GM12878 (cell line): ENCODE data around the gene PTPRM.

ENCODE experiments used
- CEBPB ChIP-seq, 2 experiments: fragments of 150-350 bp in 1 of 2; IDR thresholded peaks; 2 replicates each; pipeline ENCODE4 v1.6.1; 2012 to 2014; ENCODE audit warnings: low read depth in 2 of 2, low read length in 2 of 2, borderline replicate concordance in 1 of 2, inconsistent platforms in 1 of 2
- CTCF ChIP-seq, 3 experiments: IDR thresholded peaks in 2 of 3; conservative IDR thresholded peaks in 1 of 3; 2 replicates each; pipeline ENCODE4 v1.5.1; 2011; ENCODE audit warnings: low read depth in 3 of 3, low read length in 3 of 3, mild to moderate bottlenecking in 3 of 3, control low read depth in 2 of 3, moderate library complexity in 2 of 3, inconsistent platforms in 1 of 3, mixed read lengths in 1 of 3; ENCODE audit not compliant: control insufficient read depth in 2 of 3, insufficient read depth in 1 of 3; ENCODE audit errors: extremely low read depth in 1 of 3
- MAX ChIP-seq: IDR thresholded peaks from 2 replicates; pipeline ENCODE4 v1.6.1; 2012; ENCODE audit warnings: low read depth, low read length, improper control_type of control experiment
- STAT1 ChIP-seq: fragments of 450-650 bp; conservative IDR thresholded peaks from 2 replicates; pipeline ENCODE4 v1.6.1; 2014; ENCODE audit warnings: antibody characterized with exemption, mild to moderate bottlenecking
- TAF1 ChIP-seq: IDR thresholded peaks from 2 replicates; pipeline ENCODE4 v1.6.1; 2011; ENCODE audit warnings: mild to moderate bottlenecking, low read depth, low read length, borderline replicate concordance
- TCF12 ChIP-seq: IDR thresholded peaks from 2 replicates; pipeline ENCODE4 v1.6.1; 2011; ENCODE audit warnings: low read depth, mild to moderate bottlenecking, low read length
- ZNF622 ChIP-seq: fragments of 450-650 bp; IDR thresholded peaks from 2 replicates; pipeline ENCODE4 v1.6.1; 2017; ENCODE audit warnings: mild to moderate bottlenecking, inconsistent platforms

GRCh38 chr18:7647500-7647899, 80.4 kb downstream of the PTPRM start:
- TF ChIP-seq MAX (no peak), STAT1 (no peak), TAF1 (no peak), TCF12 (no peak), CTCF (IDR thresholded peaks at IDR 0.05 in 2 of 3, conservative IDR thresholded peaks at IDR 0.05 in 1 of 3; ENCODE audit: control insufficient read depth in 2 of 3, extremely low read depth in 1 of 3, insufficient read depth in 1 of 3, low read depth in 3 of 3, low read length in 3 of 3) (no peak), CEBPB (IDR thresholded peaks at IDR 0.05; ENCODE audit: borderline replicate concordance in 1 of 2, low read depth in 2 of 2, low read length in 2 of 2) (no peak), ZNF622 (no peak)
